Measurements from ENCODE around the gene VSX2.

DNA sequence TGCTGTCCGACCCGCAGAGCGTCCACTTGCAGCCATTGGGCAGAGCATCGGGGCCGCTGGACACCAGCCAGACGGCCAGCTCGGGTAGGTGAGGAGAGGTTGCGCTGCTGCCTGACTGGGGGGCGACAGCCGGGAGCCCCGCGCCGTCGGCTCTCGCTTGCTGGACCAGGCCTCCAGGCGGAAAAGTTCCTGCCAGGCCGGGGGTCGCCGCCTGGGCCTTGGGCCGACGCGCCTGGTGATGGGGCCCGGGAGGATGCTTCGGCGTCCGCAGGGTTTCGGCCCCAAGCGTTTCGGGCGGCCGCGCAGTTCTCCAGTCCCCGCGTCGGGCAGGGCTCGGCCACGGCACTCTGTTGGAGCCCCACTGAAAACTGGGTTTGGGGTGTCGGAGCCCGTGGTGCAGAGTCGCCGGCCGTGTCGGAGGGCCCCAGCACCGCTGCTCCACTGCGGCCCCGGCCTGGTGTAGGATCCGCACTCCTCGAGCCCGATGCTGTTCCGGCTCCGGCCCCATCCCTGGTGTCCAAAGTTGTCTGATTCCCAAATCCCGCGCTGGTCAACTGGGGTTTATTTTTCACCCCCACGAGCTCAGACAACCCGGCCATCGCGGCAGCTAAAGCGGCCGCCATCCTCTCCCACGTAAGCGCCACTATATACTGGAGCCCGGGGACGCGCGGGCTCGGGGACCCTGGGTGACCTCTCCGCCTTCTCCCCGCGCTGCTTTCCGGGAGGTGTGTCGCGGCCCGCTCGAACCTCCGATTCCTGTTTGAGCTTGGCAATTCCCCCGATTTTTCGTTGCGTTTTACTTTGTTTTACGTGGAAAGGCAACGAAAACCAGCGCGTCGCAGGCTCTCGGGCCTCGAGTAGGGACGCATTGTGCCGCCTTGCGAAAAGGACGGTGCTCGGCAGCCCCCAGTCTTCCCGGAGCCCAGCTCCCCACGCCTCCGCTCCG, 872 bp downstream of the VSX2 start:
- TF ChIP-seq, protein P1, sequence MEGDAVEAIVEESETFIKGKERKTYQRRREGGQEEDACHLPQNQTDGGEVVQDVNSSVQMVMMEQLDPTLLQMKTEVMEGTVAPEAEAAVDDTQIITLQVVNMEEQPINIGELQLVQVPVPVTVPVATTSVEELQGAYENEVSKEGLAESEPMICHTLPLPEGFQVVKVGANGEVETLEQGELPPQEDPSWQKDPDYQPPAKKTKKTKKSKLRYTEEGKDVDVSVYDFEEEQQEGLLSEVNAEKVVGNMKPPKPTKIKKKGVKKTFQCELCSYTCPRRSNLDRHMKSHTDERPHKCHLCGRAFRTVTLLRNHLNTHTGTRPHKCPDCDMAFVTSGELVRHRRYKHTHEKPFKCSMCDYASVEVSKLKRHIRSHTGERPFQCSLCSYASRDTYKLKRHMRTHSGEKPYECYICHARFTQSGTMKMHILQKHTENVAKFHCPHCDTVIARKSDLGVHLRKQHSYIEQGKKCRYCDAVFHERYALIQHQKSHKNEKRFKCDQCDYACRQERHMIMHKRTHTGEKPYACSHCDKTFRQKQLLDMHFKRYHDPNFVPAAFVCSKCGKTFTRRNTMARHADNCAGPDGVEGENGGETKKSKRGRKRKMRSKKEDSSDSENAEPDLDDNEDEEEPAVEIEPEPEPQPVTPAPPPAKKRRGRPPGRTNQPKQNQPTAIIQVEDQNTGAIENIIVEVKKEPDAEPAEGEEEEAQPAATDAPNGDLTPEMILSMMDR (IDR thresholded peaks at IDR 0.05; ENCODE audit: low read depth, low read length, poor library complexity, severe bottlenecking), result no peak
- TF ChIP-seq EZH2phosphoT487 (IDR thresholded peaks at IDR 0.05; ENCODE audit: borderline replicate concordance, low read length), result no peak
